H1 (cell line): Measurements from ENCODE around the gene NELL1. TPM values are rescaled to one million over a fixed set of nuclear protein-coding genes. Genes with fewer than 3 reads are reported as not detected.

Experiments used
- CTCF ChIA-PET: fragments of 300-600 bp; sonication (Branson Sonifier 250); formaldehyde crosslinking; loops from one replicate; lab custom pipeline; 2021; ENCODE audit not compliant: partially characterized antibody; lab: Charles Lee
- POLR2A ChIA-PET: fragments of 300-600 bp; sonication (Branson Sonifier 250); formaldehyde crosslinking; loops from one replicate; lab custom pipeline; 2021; ENCODE audit warnings: inconsistent platforms; ENCODE audit not compliant: partially characterized antibody; lab: Charles Lee
- DNase-seq, 2 experiments: peaks; one replicate each; pipeline versions ENCODE4 v3.0.0 to v3.0.0-alpha.2; 2010 to 2022; ENCODE audit warnings: low spot score in 2 of 2, low read depth in 1 of 2, mixed read lengths in 1 of 2
- FAIRE-seq: peaks from 2 replicates; lab custom pipeline; 2011; peaks lifted over from hg19 to GRCh38; lab: Jason Lieb, UNC
- H2AFZ ChIP-seq: 2 replicates; pipeline ENCODE4 v1.8.1; 2012; ENCODE audit warnings: low read length, inconsistent platforms
- H2AK5ac ChIP-seq: 2 replicates; pipeline ENCODE4 v1.6.1; 2013; ENCODE audit warnings: low read depth, low read length
- H2BK120ac ChIP-seq: replicated peaks from 2 replicates; pipeline ENCODE3; 2013; ENCODE audit warnings: low read depth, low read length, inconsistent platforms
- H2BK12ac ChIP-seq: 2 replicates; pipeline ENCODE4 v1.6.1; 2013; ENCODE audit warnings: low read depth, low read length
- H2BK15ac ChIP-seq: 2 replicates; pipeline ENCODE4 v1.6.1; 2013; ENCODE audit warnings: low read length
- H2BK20ac ChIP-seq: 2 replicates; pipeline ENCODE4 v1.6.1; 2013; ENCODE audit warnings: low read length
- H2BK5ac ChIP-seq: 2 replicates; pipeline ENCODE4 v1.6.1; 2013; ENCODE audit warnings: low read depth, low read length
- H3K14ac ChIP-seq: 2 replicates; pipeline ENCODE4 v1.6.1; 2013; ENCODE audit warnings: inconsistent platforms; ENCODE audit not compliant: insufficient read length
- H3K18ac ChIP-seq: 2 replicates; pipeline ENCODE4 v1.6.1; 2013; ENCODE audit warnings: low read length; ENCODE audit errors: extremely low read depth
- H3K23ac ChIP-seq: 2 replicates; pipeline ENCODE4 v1.6.1; 2013; ENCODE audit warnings: inconsistent platforms; ENCODE audit not compliant: insufficient read length
- H3K23me2 ChIP-seq: 2 replicates; pipeline ENCODE4 v1.6.1; 2013; ENCODE audit warnings: low read depth, low read length
- H3K27ac ChIP-seq: 2 replicates; pipeline ENCODE4 v1.6.1; 2011; ENCODE audit warnings: low read depth, low read length, inconsistent platforms
- H3K27me3 ChIP-seq, 4 experiments: replicated peaks in 1 of 4; 1 replicate in 1 of 4; 2 replicates in 3 of 4; pipeline versions ENCODE4 v1.6.1 to v1.8.1; 2011 to 2013; ENCODE audit warnings: low read length in 3 of 4, mild to moderate bottlenecking in 3 of 4, inconsistent platforms in 2 of 4, mixed read lengths in 2 of 4, moderate library complexity in 1 of 4; ENCODE audit not compliant: control insufficient read depth in 3 of 4, insufficient read depth in 3 of 4; ENCODE audit errors: extremely low read depth in 1 of 4
- H3K36me3 ChIP-seq, 4 experiments: 2 replicates each; pipeline versions ENCODE4 v1.6.1 to v1.8.1; 2011 to 2013; ENCODE audit warnings: mild to moderate bottlenecking in 4 of 4, low read length in 3 of 4, moderate library complexity in 2 of 4, control low read depth in 1 of 4, inconsistent platforms in 1 of 4; ENCODE audit not compliant: insufficient read depth in 4 of 4, control insufficient read depth in 2 of 4
- H3K4ac ChIP-seq: replicated peaks from 2 replicates; pipeline ENCODE3; 2013; ENCODE audit warnings: low read length, low read depth, mixed read lengths, inconsistent platforms; ENCODE audit not compliant: insufficient read length
- H3K4me1 ChIP-seq, 4 experiments: replicated peaks in 1 of 4; 1 replicate in 1 of 4; 2 replicates in 3 of 4; pipeline versions ENCODE4 v1.6.1 to v1.8.1; 2011 to 2013; ENCODE audit warnings: low read length in 3 of 4, inconsistent platforms in 2 of 4, mixed read lengths in 1 of 4; ENCODE audit not compliant: insufficient read depth in 4 of 4, control insufficient read depth in 3 of 4
- H3K4me2 ChIP-seq, 2 experiments: 2 replicates each; pipeline versions ENCODE4 v1.6.1 to v1.8.1; 2011 to 2013; ENCODE audit warnings: low read depth in 2 of 2, low read length in 2 of 2, control low read depth in 1 of 2, inconsistent platforms in 1 of 2, mild to moderate bottlenecking in 1 of 2; ENCODE audit not compliant: insufficient read depth in 1 of 2
- H3K4me3 ChIP-seq, 4 experiments: fragments of 200-600, 300-600 bp in 1 of 4; sonication (generic), shearing (Covaris generic), sonication (Bioruptor Twin) in 1 of 4; 2 replicates each; pipeline versions ENCODE4 v1.5.1 to v1.8.1; 2011 to 2016; ENCODE audit warnings: low read length in 4 of 4, low read depth in 3 of 4, control low read depth in 2 of 4, inconsistent platforms in 2 of 4, mild to moderate bottlenecking in 2 of 4, mixed read lengths in 1 of 4, moderate library complexity in 1 of 4; ENCODE audit not compliant: insufficient read depth in 2 of 4; ENCODE audit errors: extremely low read depth in 1 of 4
- H3K56ac ChIP-seq: replicated peaks from 2 replicates; pipeline ENCODE3; 2013; ENCODE audit warnings: low read depth, mild to moderate bottlenecking, mixed read lengths, low read length, inconsistent platforms; ENCODE audit not compliant: insufficient read length
- H3K79me1 ChIP-seq: 2 replicates; pipeline ENCODE4 v1.6.1; 2013; ENCODE audit warnings: low read depth, low read length, control low read depth
- H3K79me2 ChIP-seq, 2 experiments: 2 replicates each; pipeline versions ENCODE4 v1.6.1 to v1.8.1; 2012 to 2013; ENCODE audit warnings: low read length in 2 of 2, mild to moderate bottlenecking in 2 of 2, inconsistent platforms in 1 of 2; ENCODE audit not compliant: insufficient read depth in 2 of 2, control insufficient read depth in 1 of 2
- H3K9ac ChIP-seq, 4 experiments: replicated peaks in 1 of 4; 1 replicate in 1 of 4; 2 replicates in 3 of 4; pipeline versions ENCODE4 v1.6.1 to v1.8.1; 2011 to 2013; ENCODE audit warnings: low read depth in 3 of 4, low read length in 3 of 4, control low read depth in 2 of 4, mild to moderate bottlenecking in 2 of 4, moderate library complexity in 2 of 4, inconsistent platforms in 1 of 4; ENCODE audit errors: extremely low read depth in 1 of 4
- H3K9me3 ChIP-seq, 2 experiments: 2 replicates each; pipeline versions ENCODE4 v1.6.1 to v1.8.1; 2012 to 2013; ENCODE audit warnings: mild to moderate bottlenecking in 2 of 2, moderate library complexity in 2 of 2, control low read depth in 1 of 2, inconsistent platforms in 1 of 2, low read depth in 1 of 2, low read length in 1 of 2, mixed read lengths in 1 of 2; ENCODE audit not compliant: insufficient read depth in 2 of 2
- H4K20me1 ChIP-seq, 2 experiments: replicated peaks in 1 of 2; 2 replicates each; pipeline versions ENCODE3 to v1.8.1; 2011 to 2013; ENCODE audit warnings: inconsistent platforms in 2 of 2, low read length in 2 of 2, mild to moderate bottlenecking in 1 of 2; ENCODE audit not compliant: insufficient read depth in 2 of 2, control insufficient read depth in 1 of 2
- H4K5ac ChIP-seq: 2 replicates; pipeline ENCODE4 v1.6.1; 2013; ENCODE audit warnings: low read length, low read depth, mixed read lengths, inconsistent platforms; ENCODE audit not compliant: insufficient read length
- H4K8ac ChIP-seq: 2 replicates; pipeline ENCODE4 v1.8.0; 2013; ENCODE audit warnings: mild to moderate bottlenecking, moderate library complexity, low read length, inconsistent platforms; ENCODE audit not compliant: insufficient read depth; ENCODE audit errors: extremely low read depth
- H4K91ac ChIP-seq: replicated peaks from 2 replicates; pipeline ENCODE3; 2013; ENCODE audit warnings: low read length, mixed read lengths, inconsistent platforms; ENCODE audit not compliant: insufficient read length
- BACH1 ChIP-seq: IDR thresholded peaks from 2 replicates; pipeline ENCODE4 v1.6.1; 2012; ENCODE audit warnings: low read length, improper control_type of control experiment
- BCL11A ChIP-seq, 2 experiments: IDR thresholded peaks; one replicate each; pipeline ENCODE4 v1.6.1; 2011; ENCODE audit warnings: low read depth in 2 of 2, low read length in 2 of 2, mild to moderate bottlenecking in 2 of 2
- CHD2 ChIP-seq: IDR thresholded peaks from 2 replicates; pipeline ENCODE4 v1.6.1; 2012; ENCODE audit warnings: low read length, improper control_type of control experiment
- CTBP2 ChIP-seq: IDR thresholded peaks from 2 replicates; pipeline ENCODE4 v1.7.0; 2011; ENCODE audit warnings: borderline replicate concordance, mild to moderate bottlenecking, moderate library complexity, mixed read lengths, low read length; ENCODE audit not compliant: insufficient read depth, insufficient read length
- FOSL1 ChIP-seq: IDR thresholded peaks from 2 replicates; pipeline ENCODE4 v1.6.1; 2011; ENCODE audit warnings: mild to moderate bottlenecking, low read depth, low read length, moderate library complexity; ENCODE audit not compliant: insufficient read depth
- JUND ChIP-seq: IDR thresholded peaks from 2 replicates; pipeline ENCODE4 v1.6.1; 2011; ENCODE audit warnings: mild to moderate bottlenecking, improper control_type of control experiment, low read length
- MAFK ChIP-seq: IDR thresholded peaks from 2 replicates; pipeline ENCODE4 v1.6.1; 2012; ENCODE audit warnings: low read depth, mild to moderate bottlenecking, improper control_type of control experiment, low read length
- PHF8 ChIP-seq: fragments of 200-600 bp; sonication (generic); conservative IDR thresholded peaks from 2 replicates; pipeline ENCODE4 v1.7.1; 2012; ENCODE audit warnings: low read depth, mild to moderate bottlenecking, inconsistent platforms, low read length, moderate library complexity
- RAD21 ChIP-seq, 2 experiments: IDR thresholded peaks in 1 of 2; conservative IDR thresholded peaks in 1 of 2; 2 replicates each; pipeline ENCODE4 v1.6.1; 2011; ENCODE audit warnings: low read depth in 2 of 2, low read length in 2 of 2, improper control_type of control experiment in 1 of 2, inconsistent platforms in 1 of 2, mild to moderate bottlenecking in 1 of 2, moderate library complexity in 1 of 2
- SIN3A ChIP-seq, 2 experiments: IDR thresholded peaks in 1 of 2; conservative IDR thresholded peaks in 1 of 2; 2 replicates each; pipeline ENCODE4 v1.6.1; 2011 to 2012; ENCODE audit warnings: low read length in 2 of 2, improper control_type of control experiment in 1 of 2, low read depth in 1 of 2, mild to moderate bottlenecking in 1 of 2
- SUZ12 ChIP-seq: fragments of 200-600 bp; sonication (generic); IDR thresholded peaks from 2 replicates; pipeline ENCODE4 v1.6.1; 2012; ENCODE audit warnings: mild to moderate bottlenecking, inconsistent platforms, low read length, moderate library complexity, mixed read lengths
- TAF7 ChIP-seq: optimal IDR thresholded peaks from 2 replicates; pipeline ENCODE3; 2011; ENCODE audit warnings: low read depth, mild to moderate bottlenecking, inconsistent platforms, low read length, moderate library complexity, borderline replicate concordance
- TBP ChIP-seq: IDR thresholded peaks from 2 replicates; pipeline ENCODE4 v1.6.1; 2011; ENCODE audit warnings: low read depth, low read length, improper control_type of control experiment
- TCF12 ChIP-seq: IDR thresholded peaks from 2 replicates; pipeline ENCODE4 v1.6.1; 2011; ENCODE audit warnings: low read depth, mild to moderate bottlenecking, low read length
- TEAD4 ChIP-seq: IDR thresholded peaks from 2 replicates; pipeline ENCODE4 v1.6.1; 2012; ENCODE audit warnings: low read depth, low read length, inconsistent platforms, mixed read lengths
- WGBS, 2 experiments: shearing (Covaris generic) in 1 of 2; methylation state at CpG; one replicate each; pipeline versions ENCODE4 v1.1.6 to v1.1.7; 2013 to 2015; ENCODE audit warnings: low lambda C conversion rate in 2 of 2, mixed read lengths in 2 of 2, inconsistent platforms in 1 of 2, low coverage in 1 of 2, missing lambda C conversion rate in 1 of 2; ENCODE audit not compliant: insufficient replicate concordance in 2 of 2, insufficient coverage in 1 of 2, insufficient read length in 1 of 2; ENCODE audit errors: extremely low coverage in 1 of 2, missing lambda C conversion rate in 1 of 2; 5-methylcytosine and 5-hydroxymethylcytosine counted together
- polyA plus RNA-seq, 7 experiments: library from polyadenylated mRNA; depleted of rRNA in 3 of 7; stranded (reverse) in 5 of 7; unstranded in 2 of 7; fragments of >200 nt in 5 of 7; fragments of 200-250 nt in 2 of 7; gene quantifications; 1 replicate in 5 of 7; 2 replicates in 1 of 7; 4 replicates in 1 of 7; pipeline versions ENCODE4 v1.2.1 to v1.2.3, GENCODE V29; 2011 to 2013; ENCODE audit warnings: missing spikeins in 2 of 7, mixed read lengths in 2 of 7
- total RNA-seq: library from RNA; stranded (reverse); fragmentation: NEBNext Ultra II Directional; extraction: Animal tissue kit (Norgen Biotek cat#: 25700); gene quantifications from 2 replicates; pipeline ENCODE4 v1.2.1, GENCODE V29; 2021

The NELL1 gene
- total and polyA plus RNA-seq, 2 of the 8 experiments (the other 6 are each of a cell fraction or from before 2014, with no cell fraction given) = 0.21 TPM; not detected in 1

GRCh38 chr11:20723366-20723765 lies 54.0 kb downstream of the NELL1 start:
- 82% methylated on average over 1 of the region's 1 CpG; no CpG with 5 or more reads in 1 of the 2 experiments for WGBS, 2 experiments
- Histone ChIP-seq H4K8ac (no peak overlapping the region), H2BK15ac (no peak overlapping the region), H4K5ac (no peak overlapping the region), H2AFZ (no peak overlapping the region), H4K20me1 (no peaks in the 10 kb centered on the region), H3K18ac (no peak overlapping the region), H3K4me2 (no peak overlapping the region), H2BK12ac (no peak overlapping the region), H3K4me3 (no peak overlapping the region), H3K4ac (no peak overlapping the region), H3K36me3 (no peaks in the 10 kb centered on the region), H3K79me2 (no peaks in the 10 kb centered on the region), H3K23ac (no peak overlapping the region), H2BK5ac (no peak overlapping the region), H2AK5ac (no peak overlapping the region), H3K27ac (no peak overlapping the region), H3K23me2 (no peaks in the 10 kb centered on the region), H3K79me1 (no peaks in the 10 kb centered on the region), H3K4me1 (no peaks in the 10 kb centered on the region), H3K14ac (no peak overlapping the region), H3K27me3 (no peaks in the 10 kb centered on the region), H3K9ac (no peak overlapping the region), H2BK120ac (no peak overlapping the region), H3K9me3 (no peaks in the 10 kb centered on the region), H4K91ac (no peak overlapping the region), H3K56ac (no peak overlapping the region), H2BK20ac (no peak overlapping the region)
- DNase-seq = no peak
- ChIA-PET POLR2A (no interaction called here), CTCF (interaction anchor here (1.2 to 2.5 kb wide), 4 partner anchors 10 to 76 kb away, joined by 3 to 9 read pairs (median 5); no protein-coding TSS in a partner anchor)
- FAIRE-seq = no peak
- TF ChIP-seq TAF7 (no peak), SUZ12 (no peak), SIN3A (conservative IDR thresholded peaks at IDR 0.05 in 1 of 2, IDR thresholded peaks at IDR 0.05 in 1 of 2; ENCODE audit: low read depth in 1 of 2, low read length in 2 of 2) (no peak), TEAD4 (no peak), RAD21 (IDR thresholded peaks at IDR 0.05 in 1 of 2, conservative IDR thresholded peaks at IDR 0.05 in 1 of 2; ENCODE audit: low read depth in 2 of 2, low read length in 2 of 2) (no peak), TCF12 (no peak), JUND (no peak), BCL11A (IDR thresholded peaks at IDR 0.05; ENCODE audit: low read depth in 2 of 2, low read length in 2 of 2) (no peak), FOSL1 (no peak), CTBP2 (no peak), CHD2 (no peak), MAFK (no peak), PHF8 (no peak), TBP (no peak), BACH1 (no peak)
